ENCODE results near the gene ACAN. TPM values are rescaled to one million over a fixed set of nuclear protein-coding genes. Genes with fewer than 3 reads are reported as not detected.

Gene ACAN
- total RNA-seq, 1 experiment from 2014 or later = 0.50 TPM

DNA sequence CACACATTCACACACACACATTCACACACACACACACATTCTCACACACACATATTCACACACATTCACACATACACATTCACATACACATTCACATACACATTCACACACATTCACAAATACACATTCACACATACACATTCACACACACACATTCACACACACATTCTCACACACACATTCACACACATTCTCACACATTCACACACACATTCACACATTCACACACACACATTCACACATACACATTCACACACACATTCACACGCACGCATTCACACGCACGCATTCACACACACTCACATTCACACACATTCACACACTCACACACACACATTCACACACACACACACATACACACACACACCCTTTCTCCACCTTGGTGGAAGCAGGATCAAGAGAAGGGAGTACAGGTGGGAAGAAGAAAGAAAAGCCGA lies 97.8 kb downstream of the ACAN start:
- Histone ChIP-seq H4K8ac (replicated peaks; ENCODE audit: insufficient read length, low read depth, low read length) (no peak overlapping the region), H3K23me2 (ENCODE audit: insufficient read length, low read depth, low read length, poor library complexity, severe bottlenecking) (peaks cover 3% of the 10 kb centered on the region), H2AFZ (ENCODE audit: low read length) (no peak overlapping the region), H3K23ac (ENCODE audit: insufficient read length, low read depth, low read length) (no peak overlapping the region), H2BK15ac (ENCODE audit: low read depth, low read length) (no peak overlapping the region), H2BK120ac (ENCODE audit: low read depth, low read length, poor library complexity, severe bottlenecking) (no peak overlapping the region), H4K91ac (ENCODE audit: insufficient read length, low read depth, low read length) (no peak overlapping the region), H3K4me2 (ENCODE audit: insufficient read depth, insufficient read length, low read length) (no peak overlapping the region), H3K79me2 (ENCODE audit: insufficient read depth, low read length) (no peaks in the 10 kb centered on the region), H3K4me1 (ENCODE audit: insufficient read depth, low read length) (peaks cover 11% of the 10 kb centered on the region; the same call in 1 of the 2 replicates), H2BK5ac (ENCODE audit: insufficient read length, low read length) (no peak overlapping the region), H3K9me3 (ENCODE audit: control insufficient read depth, low read depth, low read length) (no peaks in the 10 kb centered on the region), H3K27me3 (ENCODE audit: insufficient read depth, low read length) (no peaks in the 10 kb centered on the region), H3K27ac (ENCODE audit: insufficient read length, low read depth, low read length) (no peak overlapping the region), H3K18ac (ENCODE audit: insufficient read length, low read depth, low read length) (no peak overlapping the region), H3K14ac (ENCODE audit: insufficient read depth, low read length) (no peak overlapping the region), H3K79me1 (ENCODE audit: insufficient read depth, low read depth, low read length, poor library complexity, severe bottlenecking) (no peaks in the 10 kb centered on the region), H2AK5ac (ENCODE audit: insufficient read length, low read length) (no peak overlapping the region), H2BK20ac (ENCODE audit: low read depth, low read length, poor library complexity, severe bottlenecking) (no peak overlapping the region), H2BK12ac (ENCODE audit: insufficient read length, low read depth, low read length) (no peak overlapping the region), H3T11ph (ENCODE audit: low read length) (no peak overlapping the region), H4K20me1 (ENCODE audit: control insufficient read depth, insufficient read depth, insufficient read length) (no peaks in the 10 kb centered on the region), H3K4ac (ENCODE audit: low read depth, low read length) (no peak overlapping the region), H3K56ac (ENCODE audit: insufficient read length, low read depth, low read length) (no peak overlapping the region), H4K5ac (ENCODE audit: insufficient read length, low read depth, low read length) (no peak overlapping the region), H3K9ac (ENCODE audit: extremely low read depth, insufficient read length, low read length) (no peak overlapping the region)
- WGBS (ENCODE audit: extremely low coverage, insufficient read length, low lambda C conversion rate) = no CpG with 5 or more reads among the region's 5 CpGs
- peaks cover 40 to 87% of the 10 kb centered on the region in 2 experiments for H3K4me1 Mint-ChIP-seq
- peaks cover 59 to 85% (median 83%) of the 10 kb centered on the region in 3 experiments for H3K36me3 Mint-ChIP-seq (ENCODE audit: insufficient read depth in 1 of 3, low read depth in 3 of 3)
- H3K9me3 Mint-ChIP-seq = no peaks in the 10 kb centered on the region
- no peak for TF ChIP-seq CTCF (conservative IDR thresholded peaks at IDR 0.05)
- H3K27ac Mint-ChIP-seq = peak overlapping the region in 1 of 3 experiments; percentile 91; a peak in 2 of 7 replicates
- no peak for DNase-seq
- H3K27me3 Mint-ChIP-seq (ENCODE audit: low read depth) = peaks cover 5% of the 10 kb centered on the region
- no peak overlapping the region for H3K4me3 Mint-ChIP-seq
